ENCODE measurements around the gene F3. TPM values are rescaled to one million over a fixed set of nuclear protein-coding genes. Genes with fewer than 3 reads are reported as not detected.

The F3 gene
- polyA plus RNA-seq, 1 donor (not counting 4 experiments of a cell fraction or from before 2014, with no cell fraction given) = 1,409 TPM

- H3K4me2 ChIP-seq (ENCODE audit: control insufficient read depth, extremely low read depth, insufficient read depth, low read depth, low read length) = peak overlapping the region; percentile 24
- DNase-seq (ENCODE audit: low read depth, low spot score) (no peak), FAIRE-seq (no peak)
- no peaks in the 10 kb centered on the region for H4K20me1 ChIP-seq (ENCODE audit: control insufficient read depth, extremely low read depth, insufficient read depth, low read length)
- no peak overlapping the region for H3K9ac ChIP-seq (ENCODE audit: control insufficient read depth, extremely low read depth, insufficient read depth, low read length)
- no peak overlapping the region for H3K4me3 ChIP-seq (ENCODE audit: control insufficient read depth in 2 of 3, extremely low read depth in 1 of 3, insufficient read depth in 2 of 3, low read depth in 1 of 3, low read length in 3 of 3)
- dilution Hi-C loops (cut with MboI; ENCODE audit: extremely low pct_ligation_motif_present, low sequenced_read_pairs) = no loop called here
- peaks cover 3% of the 10 kb centered on the region for H3K9me3 ChIP-seq (ENCODE audit: control insufficient read depth, low read depth, low read length)
- TF ChIP-seq, protein P1, sequence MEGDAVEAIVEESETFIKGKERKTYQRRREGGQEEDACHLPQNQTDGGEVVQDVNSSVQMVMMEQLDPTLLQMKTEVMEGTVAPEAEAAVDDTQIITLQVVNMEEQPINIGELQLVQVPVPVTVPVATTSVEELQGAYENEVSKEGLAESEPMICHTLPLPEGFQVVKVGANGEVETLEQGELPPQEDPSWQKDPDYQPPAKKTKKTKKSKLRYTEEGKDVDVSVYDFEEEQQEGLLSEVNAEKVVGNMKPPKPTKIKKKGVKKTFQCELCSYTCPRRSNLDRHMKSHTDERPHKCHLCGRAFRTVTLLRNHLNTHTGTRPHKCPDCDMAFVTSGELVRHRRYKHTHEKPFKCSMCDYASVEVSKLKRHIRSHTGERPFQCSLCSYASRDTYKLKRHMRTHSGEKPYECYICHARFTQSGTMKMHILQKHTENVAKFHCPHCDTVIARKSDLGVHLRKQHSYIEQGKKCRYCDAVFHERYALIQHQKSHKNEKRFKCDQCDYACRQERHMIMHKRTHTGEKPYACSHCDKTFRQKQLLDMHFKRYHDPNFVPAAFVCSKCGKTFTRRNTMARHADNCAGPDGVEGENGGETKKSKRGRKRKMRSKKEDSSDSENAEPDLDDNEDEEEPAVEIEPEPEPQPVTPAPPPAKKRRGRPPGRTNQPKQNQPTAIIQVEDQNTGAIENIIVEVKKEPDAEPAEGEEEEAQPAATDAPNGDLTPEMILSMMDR (optimal IDR thresholded peaks at IDR 0.05 in 1 of 3, IDR thresholded peaks at IDR 0.05 in 1 of 3, conservative IDR thresholded peaks at IDR 0.05 in 1 of 3; ENCODE audit: extremely low read depth in 1 of 3, insufficient read depth in 2 of 3, low read length in 3 of 3) = no peak
- TF ChIP-seq EZH2 (IDR thresholded peaks at IDR 0.05; ENCODE audit: low read length) = no peak
- no peaks in the 10 kb centered on the region for H3K27me3 ChIP-seq (ENCODE audit: control insufficient read depth, extremely low read depth, insufficient read depth, low read length)
- H2AFZ ChIP-seq (ENCODE audit: control insufficient read depth, low read length) = peak overlapping the region; percentile 29
- no peaks in the 10 kb centered on the region for H3K36me3 ChIP-seq (ENCODE audit: control insufficient read depth in 2 of 2, extremely low read depth in 1 of 2, insufficient read depth in 2 of 2, low read length in 2 of 2)
- no peaks in the 10 kb centered on the region for H3K79me2 ChIP-seq (ENCODE audit: control insufficient read depth, insufficient read depth, low read length)
- peaks cover 30% of the 10 kb centered on the region for H3K4me1 ChIP-seq (ENCODE audit: control insufficient read depth, extremely low read depth, insufficient read depth, low read length)
- H3K9me1 ChIP-seq (ENCODE audit: control insufficient read depth, extremely low read depth, insufficient read depth, low read length) = no peaks in the 10 kb centered on the region
- peak overlapping the region; percentile 59 for H3K27ac ChIP-seq (ENCODE audit: control insufficient read depth, insufficient read depth, low read length)
Observed at GRCh38 chr1:94580367-94581115, 39.0 kb upstream of the F3 start.

- Histone ChIP-seq H3K27ac (ENCODE audit: control insufficient read depth, insufficient read depth, low read length) (peak overlapping the region; percentile 59), H2AFZ (ENCODE audit: control insufficient read depth, low read length) (peak overlapping the region; percentile 40), H3K4me1 (ENCODE audit: control insufficient read depth, extremely low read depth, insufficient read depth, low read length) (peaks cover 30% of the 10 kb centered on the region), H3K79me2 (ENCODE audit: control insufficient read depth, insufficient read depth, low read length) (no peaks in the 10 kb centered on the region), H3K27me3 (ENCODE audit: control insufficient read depth, extremely low read depth, insufficient read depth, low read length) (no peaks in the 10 kb centered on the region), H3K9ac (ENCODE audit: control insufficient read depth, extremely low read depth, insufficient read depth, low read length) (peak overlapping the region; percentile 0), H3K9me3 (ENCODE audit: control insufficient read depth, low read depth, low read length) (peaks cover 3% of the 10 kb centered on the region), H3K4me3 (ENCODE audit: control insufficient read depth in 2 of 3, extremely low read depth in 1 of 3, insufficient read depth in 2 of 3, low read depth in 1 of 3, low read length in 3 of 3) (no peak overlapping the region), H3K9me1 (ENCODE audit: control insufficient read depth, extremely low read depth, insufficient read depth, low read length) (no peaks in the 10 kb centered on the region), H4K20me1 (ENCODE audit: control insufficient read depth, extremely low read depth, insufficient read depth, low read length) (no peaks in the 10 kb centered on the region), H3K4me2 (ENCODE audit: control insufficient read depth, extremely low read depth, insufficient read depth, low read depth, low read length) (peak overlapping the region; percentile 24), H3K36me3 (ENCODE audit: control insufficient read depth in 2 of 2, extremely low read depth in 1 of 2, insufficient read depth in 2 of 2, low read length in 2 of 2) (no peaks in the 10 kb centered on the region)
- TF ChIP-seq, protein P1 (optimal IDR thresholded peaks at IDR 0.05 in 1 of 3, IDR thresholded peaks at IDR 0.05 in 1 of 3, conservative IDR thresholded peaks at IDR 0.05 in 1 of 3; ENCODE audit: extremely low read depth in 1 of 3, insufficient read depth in 2 of 3, low read length in 3 of 3) = no peak
- no peak for TF ChIP-seq EZH2 (IDR thresholded peaks at IDR 0.05; ENCODE audit: low read length)
- DNase-seq (ENCODE audit: low read depth, low spot score) (peak; percentile 98), FAIRE-seq (peak; percentile 99)
- dilution Hi-C loops (cut with MboI; ENCODE audit: extremely low pct_ligation_motif_present, low sequenced_read_pairs) = no loop called here
Observed at GRCh38 chr1:94579876-94580294, 38.3 kb upstream of the F3 start.
